RWPE2 (cell line): Measurements from ENCODE around the gene BRAT1.

Source experiments
- ATAC-seq: fragments of 200-7000 bp; cut with Tn5 transposase; 3 replicates; pipeline ENCODE4 v1.9.1; 2021; ENCODE audit warnings: low read depth
- DNase-seq: peaks from one replicate; pipeline ENCODE4 v3.0.0-alpha.2; 2020; ENCODE audit warnings: low spot score
- H3K27ac ChIP-seq: fragments of 450-650 bp; 2 replicates; pipeline ENCODE4 v1.5.1; 2017; ENCODE audit warnings: mild to moderate bottlenecking; ENCODE audit not compliant: poor library complexity, severe bottlenecking
- H3K27me3 ChIP-seq: fragments of 250-450 bp; sonication (Bioruptor Pico); 2 replicates; pipeline ENCODE4 v1.5.1; 2021; ENCODE audit warnings: mild to moderate bottlenecking, moderate library complexity; ENCODE audit not compliant: insufficient read depth, poor library complexity, severe bottlenecking
- H3K36me3 ChIP-seq: fragments of 250-450 bp; sonication (Bioruptor Pico); 2 replicates; pipeline ENCODE4 v1.5.1; 2020; ENCODE audit warnings: low read depth, mild to moderate bottlenecking, moderate library complexity
- H3K4me1 ChIP-seq: fragments of 250-450 bp; sonication (Bioruptor Pico); 2 replicates; pipeline ENCODE4 v1.5.1; 2021; ENCODE audit warnings: mild to moderate bottlenecking, moderate library complexity; ENCODE audit not compliant: insufficient read depth, poor library complexity, severe bottlenecking
- H3K4me3 ChIP-seq: fragments of 250-450 bp; sonication (Bioruptor Pico); 2 replicates; pipeline ENCODE4 v1.5.1; 2021; ENCODE audit warnings: mild to moderate bottlenecking, moderate library complexity; ENCODE audit not compliant: severe bottlenecking
- H3K9me3 ChIP-seq: fragments of 250-450 bp; sonication (Bioruptor Pico); 2 replicates; pipeline ENCODE4 v1.5.1; 2021; ENCODE audit warnings: mild to moderate bottlenecking, moderate library complexity; ENCODE audit not compliant: severe bottlenecking
- CTCF ChIP-seq: fragments of 450-650 bp; IDR thresholded peaks from one replicate; pipeline ENCODE4 v1.5.1; 2017; ENCODE audit warnings: mild to moderate bottlenecking, moderate library complexity; ENCODE audit not compliant: poor library complexity, severe bottlenecking

The BRAT1 gene

GRCh38 chr7:2504128-2504888, 51.0 kb downstream of the BRAT1 start:
- no peak for ATAC-seq
- Histone ChIP-seq H3K9me3 (no peaks in the 10 kb centered on the region), H3K4me1 (peaks cover 8% of the 10 kb centered on the region), H3K27me3 (no peaks in the 10 kb centered on the region), H3K4me3 (no peak overlapping the region), H3K27ac (no peak overlapping the region), H3K36me3 (no peaks in the 10 kb centered on the region)
- no peak for DNase-seq
- no peak for TF ChIP-seq CTCF

GRCh38 chr7:2503056-2503941, 52.0 kb downstream of the BRAT1 start:
- ATAC-seq (no peak), DNase-seq (no peak)
- no peaks in the 10 kb centered on the region for H3K9me3 ChIP-seq
- no peaks in the 10 kb centered on the region for H3K36me3 ChIP-seq
- no peak overlapping the region for H3K27ac ChIP-seq
- no peaks in the 10 kb centered on the region for H3K27me3 ChIP-seq
- no peak overlapping the region for H3K4me3 ChIP-seq
- H3K4me1 ChIP-seq, result no peaks in the 10 kb centered on the region
- no peak for TF ChIP-seq CTCF

DNA sequence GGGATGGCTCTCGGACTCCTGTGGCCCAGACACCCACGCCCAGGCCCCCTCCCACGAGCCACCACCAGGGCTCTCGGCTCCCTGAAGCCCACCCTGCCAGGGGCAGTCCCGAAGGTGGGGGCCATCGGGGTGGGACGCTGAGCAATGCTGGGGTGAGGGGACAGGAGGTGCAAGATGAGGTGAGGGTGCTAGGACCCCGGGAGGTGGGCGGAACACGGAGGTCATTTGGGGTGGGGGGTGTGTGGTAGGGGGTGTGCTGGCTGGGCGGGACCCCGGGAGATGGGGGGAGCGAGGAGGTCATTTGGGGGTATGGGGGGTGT, 52.7 kb downstream of the BRAT1 start:
- DNase-seq (no peak), ATAC-seq (no peak)
- Histone ChIP-seq H3K27ac (no peak overlapping the region), H3K36me3 (no peaks in the 10 kb centered on the region), H3K4me1 (no peaks in the 10 kb centered on the region), H3K9me3 (no peaks in the 10 kb centered on the region), H3K4me3 (no peak overlapping the region), H3K27me3 (no peaks in the 10 kb centered on the region)
- no peak for TF ChIP-seq CTCF

- no peaks in the 10 kb centered on the region for H3K4me1 ChIP-seq
- ATAC-seq (no peak), DNase-seq (no peak)
- H3K36me3 ChIP-seq, result no peaks in the 10 kb centered on the region
- no peaks in the 10 kb centered on the region for H3K9me3 ChIP-seq
- H3K27me3 ChIP-seq, result no peaks in the 10 kb centered on the region
- no peak overlapping the region for H3K4me3 ChIP-seq
- TF ChIP-seq CTCF, result no peak
- H3K27ac ChIP-seq, result no peak overlapping the region
Measured at GRCh38 chr7:2501947-2502646, 53.2 kb downstream of the BRAT1 start.
